Islet of Langerhans (tissue), 1 donor: ENCODE measurements around the gene OTOP1.
"Not testable (repeated sequence)": the region's sequence is repeated elsewhere in the genome, so short reads cannot be mapped to it uniquely, and the experiment has no call there.

ENCODE experiments used
- FAIRE-seq: peaks from one replicate; lab custom pipeline; 2011; peaks lifted over from hg19 to GRCh38; lab: Jason Lieb, UNC

OTOP1 gene

DNA sequence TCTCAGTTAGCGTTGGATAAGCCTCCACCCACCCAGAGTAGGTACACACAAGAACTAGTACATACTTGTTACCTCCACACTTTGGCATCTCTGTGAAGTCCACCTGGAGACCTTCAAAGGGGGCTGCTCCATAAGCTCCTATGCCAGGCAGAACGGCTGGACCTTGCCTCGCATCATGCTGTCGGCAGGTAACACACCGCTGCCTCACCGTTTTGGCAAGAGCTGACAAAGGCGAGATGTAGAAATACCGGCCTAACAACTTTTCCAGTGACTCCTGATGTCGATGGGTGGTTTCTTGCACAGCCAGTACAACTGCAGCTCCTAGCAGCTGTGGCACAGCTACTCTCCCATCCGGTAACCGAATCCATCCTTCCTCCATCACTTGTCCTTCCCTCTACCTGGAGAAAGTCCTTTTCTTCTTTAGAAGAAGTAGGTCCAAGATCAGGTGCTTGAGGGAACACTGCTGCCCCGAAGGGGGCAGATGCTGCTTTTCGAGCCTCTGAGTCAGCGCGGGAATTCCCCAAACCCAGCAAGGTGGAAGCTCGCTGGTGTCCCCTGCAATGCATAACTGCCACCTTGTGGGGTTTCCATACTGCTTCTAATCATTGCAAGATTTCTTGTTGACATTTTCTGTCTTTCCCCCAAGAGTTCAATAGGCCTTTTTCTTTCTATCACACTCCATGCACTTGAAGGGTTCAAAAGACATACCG, 65.6 kb downstream of the OTOP1 start:
- not testable (repeated sequence) for FAIRE-seq

DNA sequence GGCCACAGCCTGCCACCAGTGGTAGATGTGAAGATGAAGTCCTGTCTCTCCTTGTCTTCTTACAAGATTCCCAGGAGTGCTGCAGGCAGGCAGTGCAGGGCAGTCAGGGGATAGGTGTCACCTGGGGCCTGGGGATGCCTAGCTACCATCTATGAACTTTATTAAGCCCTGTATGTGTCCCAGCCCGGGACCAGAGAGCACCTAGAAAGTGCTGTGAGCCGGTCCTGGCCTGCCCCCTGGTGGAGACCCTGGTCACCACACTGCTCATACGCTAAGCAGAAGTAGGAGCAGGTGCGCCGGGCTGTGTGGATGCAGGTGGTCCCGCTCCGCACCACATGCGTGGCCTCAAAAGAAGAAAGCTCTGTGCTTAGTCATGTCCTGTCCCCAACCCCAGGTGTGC, 81.1 kb downstream of the OTOP1 start:
- FAIRE-seq, result not testable (repeated sequence)

DNA sequence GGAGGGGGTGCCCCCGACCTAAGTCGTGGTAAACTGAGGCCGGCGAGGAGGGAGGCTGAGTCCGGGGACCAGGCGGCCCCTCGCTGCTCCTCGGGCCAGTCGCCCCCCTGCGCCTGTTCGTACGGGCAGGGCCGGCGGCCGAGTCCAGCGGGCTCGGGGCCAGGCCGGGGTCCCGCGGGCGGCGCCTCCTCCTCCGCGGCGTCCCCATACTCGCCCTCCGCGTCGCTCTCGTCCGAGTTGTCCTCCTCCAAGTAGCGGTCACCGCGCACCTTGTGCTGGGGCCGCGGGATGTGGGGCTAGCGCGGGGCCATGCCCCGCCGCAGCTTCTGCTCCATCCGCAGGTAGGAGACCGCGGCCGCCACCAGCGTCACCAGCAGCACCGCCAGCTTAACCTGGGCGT, 83.4 kb downstream of the OTOP1 start:
- FAIRE-seq, result not testable (repeated sequence)

DNA sequence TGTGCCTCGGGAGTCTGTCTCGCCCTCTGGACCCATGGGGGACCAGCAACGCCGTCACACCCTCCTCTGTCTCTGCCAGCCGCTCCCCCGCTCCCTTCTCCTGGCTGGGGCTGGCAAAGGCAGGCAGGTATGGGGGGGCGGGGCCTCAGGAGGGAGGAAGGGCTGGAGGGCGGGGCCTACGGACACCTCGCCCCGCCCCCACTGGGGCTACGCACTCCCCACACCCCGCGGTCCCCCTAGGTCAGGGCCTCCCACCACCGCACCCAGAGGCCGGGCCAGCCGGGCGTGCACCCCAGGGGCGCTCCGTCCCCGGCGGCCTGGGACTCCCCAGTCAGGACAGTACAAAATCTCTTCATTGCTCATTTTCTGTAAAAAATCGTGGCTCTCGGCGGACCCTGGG, 84.0 kb downstream of the OTOP1 start:
- not testable (repeated sequence) for FAIRE-seq

DNA sequence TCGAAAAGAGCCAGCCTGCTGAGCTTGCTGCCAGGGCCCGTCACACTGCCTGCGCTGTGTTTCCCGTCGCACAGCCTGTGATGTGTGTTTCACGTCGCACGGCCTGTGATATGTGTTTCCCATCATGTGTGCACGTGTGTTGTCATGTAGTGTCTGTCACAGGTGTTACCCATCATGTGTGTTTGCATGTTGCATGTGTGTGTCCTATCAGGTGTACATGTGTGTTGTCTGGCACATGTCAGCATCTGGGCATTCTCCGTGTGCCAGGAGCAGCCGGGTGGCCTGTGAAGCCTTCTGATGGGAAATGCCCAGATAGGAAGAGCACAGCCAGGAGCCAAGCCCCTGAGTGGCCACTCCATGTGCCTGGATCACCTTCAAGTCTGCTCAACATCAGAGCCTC, 85.5 kb downstream of the OTOP1 start:
- FAIRE-seq, result not testable (repeated sequence)
